Measurements from ENCODE around the gene GSTP1.
A peak's percentile ranks its signal among the peaks of the same experiment; 100 is the strongest.

GSTP1 gene

GRCh38 chr11:67610302-67610868, 26.8 kb downstream of the GSTP1 start:
- TF ChIP-seq CTCF (conservative IDR thresholded peaks at IDR 0.05) = no peak

GRCh38 chr11:67611165-67611564, 27.6 kb downstream of the GSTP1 start:
- H3K27ac ChIP-seq = no peak overlapping the region
- no peak for TF ChIP-seq CTCF (conservative IDR thresholded peaks at IDR 0.05)

More at GRCh38 chr11:67610302-67610868, 26.8 kb downstream of the GSTP1 start:
- no peak overlapping the region for H3K27ac ChIP-seq

GRCh38 chr11:67611704-67612587, 28.3 kb downstream of the GSTP1 start:
- TF ChIP-seq CTCF (conservative IDR thresholded peaks at IDR 0.05) = no peak
- H3K27ac ChIP-seq = no peak overlapping the region

DNA sequence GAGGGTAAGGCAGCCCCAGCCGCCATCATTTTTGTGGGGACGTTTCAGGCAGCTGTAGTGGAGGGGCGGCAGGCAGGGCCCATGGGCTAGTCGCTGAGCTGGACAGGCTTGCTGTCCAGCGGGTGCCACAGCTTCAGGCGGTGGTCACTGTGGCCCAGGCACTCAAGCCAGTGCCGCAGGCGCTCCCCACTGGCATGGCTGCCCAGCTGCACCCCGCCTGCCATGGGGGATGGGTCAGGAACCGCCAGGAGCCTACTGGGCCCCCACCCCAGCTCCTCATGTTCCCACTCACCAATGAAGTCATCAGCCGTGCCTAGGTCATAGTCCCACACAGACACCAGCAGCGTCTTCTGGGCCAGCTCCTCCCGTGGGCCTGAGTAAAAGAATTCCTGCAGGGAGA, 29.1 kb downstream of the GSTP1 start:
- no peak for TF ChIP-seq CTCF (conservative IDR thresholded peaks at IDR 0.05)
- H3K27ac ChIP-seq = no peak overlapping the region

DNA sequence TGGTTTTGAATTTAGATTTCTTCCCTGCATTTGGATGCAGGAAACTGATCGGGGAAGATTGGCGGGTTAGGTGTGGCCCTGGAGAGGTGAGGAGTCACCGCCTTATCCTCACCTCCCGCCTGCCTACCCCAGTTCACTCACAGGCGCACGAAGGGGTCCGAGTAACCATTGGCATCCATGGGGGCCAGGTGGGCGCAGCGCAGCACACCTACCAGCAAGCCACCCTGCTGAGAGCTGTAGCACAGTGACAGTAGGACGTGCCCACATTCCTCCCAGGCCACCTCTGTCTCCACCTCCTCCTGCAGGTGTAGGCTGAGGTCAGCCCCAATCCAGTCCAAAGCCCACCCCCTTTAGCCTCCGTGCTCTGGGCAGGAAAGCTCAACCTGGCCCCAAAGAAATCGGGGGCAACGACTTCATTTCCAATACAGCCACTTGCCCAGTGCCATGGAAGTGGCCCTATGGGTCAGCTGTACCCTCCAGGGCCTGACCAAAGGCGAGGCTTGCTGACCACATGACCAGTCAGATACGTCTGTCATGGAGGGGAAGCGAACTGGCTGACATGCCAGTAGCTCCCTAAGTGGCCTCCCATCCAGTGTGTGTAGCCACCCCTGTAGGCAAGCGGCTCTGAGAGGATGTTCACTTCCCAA, 29.8 kb downstream of the GSTP1 start:
- no peak for TF ChIP-seq CTCF (conservative IDR thresholded peaks at IDR 0.05)
- no peak overlapping the region for H3K27ac ChIP-seq

DNA sequence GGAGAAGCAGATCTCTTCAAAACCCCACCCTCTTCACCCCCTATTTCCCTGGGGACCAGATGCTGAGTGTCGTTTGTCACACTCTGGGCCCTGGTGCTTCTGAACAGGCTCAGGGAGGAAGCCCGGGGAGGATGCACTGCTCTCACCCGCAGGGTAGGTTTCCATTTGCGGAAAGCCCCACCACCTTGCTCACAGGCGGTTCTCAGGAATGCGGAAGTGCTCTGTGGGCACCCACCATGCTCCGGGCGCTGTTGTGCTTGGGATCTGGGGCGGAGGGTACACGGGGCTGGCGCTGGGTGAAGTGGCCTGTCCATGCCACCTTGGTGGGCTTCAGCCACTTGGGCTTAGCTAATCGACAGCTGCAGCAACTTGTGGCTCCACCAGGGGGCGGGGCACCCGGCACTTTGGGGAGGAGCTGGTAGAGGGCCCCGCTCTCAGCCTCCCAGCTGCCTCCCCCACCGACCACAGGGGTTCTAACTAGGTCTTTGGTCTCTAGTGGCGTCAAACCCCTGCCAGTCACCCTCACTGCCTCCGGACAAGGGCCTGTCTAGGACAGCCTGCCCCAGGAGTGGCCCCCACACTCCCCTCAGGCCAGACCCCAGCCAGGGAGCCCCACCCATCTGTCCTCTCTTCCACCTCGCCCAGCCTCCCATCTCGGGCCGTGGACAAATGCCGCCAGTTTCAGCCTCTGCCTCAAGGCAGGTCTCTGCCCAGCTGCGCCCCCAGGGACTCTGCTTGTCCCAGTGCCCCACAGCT, 30.5 kb downstream of the GSTP1 start:
- H3K27ac ChIP-seq = no peak overlapping the region; the same call in 1 of the 2 replicates
- TF ChIP-seq CTCF (conservative IDR thresholded peaks at IDR 0.05) = peak; percentile 98
